ENCODE measurements around the gene PEX3.

PEX3 gene

GRCh38 chr6:143539106-143539505, 88.5 kb downstream of the PEX3 start:
- no peak for DNase-seq (ENCODE audit: low read depth in 2 of 2)

GRCh38 chr6:143539734-143540133, 89.1 kb downstream of the PEX3 start:
- DNase-seq (ENCODE audit: low read depth in 2 of 2), result no peak

GRCh38 chr6:143540192-143540591, 89.6 kb downstream of the PEX3 start:
- no peak for DNase-seq (ENCODE audit: low read depth in 2 of 2)
